Measurements from ENCODE around the gene PCSK6.

The PCSK6 gene

DNA sequence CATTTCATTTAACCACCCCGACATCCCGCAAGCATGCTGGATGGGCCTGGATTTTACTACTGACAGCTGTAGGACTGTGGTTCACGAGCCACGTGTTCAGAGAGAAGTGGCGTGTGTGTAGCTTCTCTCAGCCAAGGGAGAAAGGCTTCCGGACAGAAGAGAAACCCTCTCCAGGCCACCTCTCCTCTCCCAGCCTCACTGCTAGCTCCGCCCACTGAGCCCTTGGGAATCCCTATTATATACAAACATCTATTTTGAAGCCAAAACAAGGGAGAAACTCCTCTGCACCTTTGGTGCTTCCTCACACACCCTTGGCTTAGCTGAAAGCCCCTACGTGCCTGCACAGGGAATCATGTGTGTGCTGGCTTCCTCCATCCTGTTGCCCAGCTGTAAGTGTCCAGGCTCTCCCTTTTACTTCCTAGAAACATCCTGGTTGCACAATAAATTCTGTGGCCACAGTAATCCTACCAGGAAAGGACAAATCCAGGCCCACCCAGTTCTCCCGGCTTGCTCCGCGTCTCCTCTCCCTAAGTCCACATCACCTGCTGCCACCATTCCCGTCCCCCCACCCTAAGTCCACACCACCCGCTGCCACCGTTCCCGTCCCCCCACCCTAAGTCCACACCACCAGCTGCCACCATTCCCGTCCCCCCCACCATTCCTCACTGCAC lies 30.5 kb downstream of the PCSK6 start:
- no peak for TF ChIP-seq GATA2 (IDR thresholded peaks at IDR 0.05; ENCODE audit: low read depth, low read length)
- no peak for TF ChIP-seq GATA3 (IDR thresholded peaks at IDR 0.05; ENCODE audit: low read depth, low read length)

DNA sequence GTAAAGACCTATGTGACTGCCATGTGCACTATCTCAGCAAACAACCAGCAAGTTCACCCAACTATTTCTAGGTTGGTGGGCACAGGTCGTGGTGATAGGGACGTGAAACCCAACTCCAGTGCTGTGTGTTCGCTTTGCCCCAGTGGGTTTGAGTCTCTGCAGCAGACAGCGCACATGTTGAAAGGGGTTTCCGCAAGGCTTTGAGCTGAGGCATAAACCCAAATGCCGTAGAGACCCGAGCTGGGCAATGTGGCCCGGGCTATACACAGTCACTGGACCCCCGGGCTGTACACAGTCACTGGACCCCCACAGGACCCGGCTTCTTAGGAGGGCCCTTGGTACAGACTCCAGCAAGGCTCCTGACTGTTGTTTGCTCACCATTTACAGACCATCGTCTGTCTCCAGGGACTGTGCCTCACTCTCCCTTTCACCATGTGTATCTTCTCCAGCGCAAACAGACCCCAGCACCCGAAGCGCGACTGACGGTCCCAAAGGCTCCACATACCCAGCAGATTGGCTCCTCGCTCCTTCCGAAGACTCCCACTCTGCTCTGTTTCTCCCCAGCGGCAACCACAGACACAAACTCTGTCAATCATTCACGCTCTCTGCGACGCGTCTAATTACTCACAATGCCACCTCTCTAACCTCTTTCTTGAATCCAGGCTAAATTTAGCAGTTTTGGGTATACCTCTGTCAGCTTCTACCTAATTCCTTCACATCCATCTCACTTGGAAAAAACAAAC lies 31.2 kb downstream of the PCSK6 start:
- TF ChIP-seq GATA3 (IDR thresholded peaks at IDR 0.05; ENCODE audit: low read depth, low read length) (no peak), GATA2 (IDR thresholded peaks at IDR 0.05; ENCODE audit: low read depth, low read length) (no peak)

DNA sequence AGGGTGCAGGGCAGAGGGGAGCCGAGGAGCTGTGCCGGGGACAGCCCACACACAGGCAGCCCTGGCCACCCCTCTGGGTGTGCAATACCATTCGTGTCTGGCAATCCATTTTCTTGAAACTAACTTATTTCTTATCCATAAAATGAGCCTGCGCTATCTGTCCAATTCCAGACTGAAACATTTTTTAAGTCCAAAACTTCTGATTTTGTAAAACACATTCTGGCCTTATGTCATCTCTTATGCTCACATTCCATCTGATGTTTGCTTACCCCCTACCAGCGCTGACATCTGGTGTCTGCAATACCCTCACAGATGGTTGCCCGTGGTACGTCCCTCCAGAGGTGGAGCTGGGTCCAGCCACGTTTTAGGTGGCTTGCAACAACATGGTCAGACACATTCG lies 31.8 kb downstream of the PCSK6 start:
- TF ChIP-seq GATA3 (IDR thresholded peaks at IDR 0.05; ENCODE audit: low read depth, low read length) = no peak
- TF ChIP-seq GATA2 (IDR thresholded peaks at IDR 0.05; ENCODE audit: low read depth, low read length) = no peak

DNA sequence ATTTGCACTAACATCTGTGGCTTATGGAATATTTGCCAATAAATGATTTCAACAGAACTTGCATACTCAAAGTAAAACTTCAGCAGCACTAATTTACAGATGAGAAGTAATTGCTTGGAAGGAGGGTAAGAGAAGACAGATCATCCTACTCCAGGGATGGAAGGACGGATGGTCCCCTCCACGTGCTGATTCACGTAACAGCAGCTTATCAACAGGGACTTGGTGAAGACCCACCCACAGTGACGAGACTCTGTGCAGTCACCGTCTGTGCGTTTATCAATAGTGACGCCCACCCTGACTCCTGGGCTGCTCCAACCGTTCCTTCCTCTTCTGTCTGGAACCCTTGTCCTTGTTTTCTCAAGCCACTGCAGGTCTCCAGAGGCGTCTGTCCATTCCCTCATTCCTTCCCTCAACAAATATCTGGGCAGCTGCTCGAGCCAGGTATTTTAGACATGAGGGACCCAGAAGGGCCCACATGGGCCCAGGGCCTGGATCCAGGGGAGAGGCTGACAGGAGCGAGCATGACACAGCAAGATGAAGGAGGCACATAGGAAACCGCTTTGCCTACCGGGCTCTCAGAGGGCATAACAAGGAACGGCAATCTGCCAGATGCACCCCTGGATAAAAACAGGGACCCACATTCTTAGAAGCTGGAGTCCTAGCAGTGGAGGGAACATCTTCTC lies 33.3 kb downstream of the PCSK6 start:
- no peak for TF ChIP-seq GATA2 (IDR thresholded peaks at IDR 0.05; ENCODE audit: low read depth, low read length)
- no peak for TF ChIP-seq GATA3 (IDR thresholded peaks at IDR 0.05; ENCODE audit: low read depth, low read length)

DNA sequence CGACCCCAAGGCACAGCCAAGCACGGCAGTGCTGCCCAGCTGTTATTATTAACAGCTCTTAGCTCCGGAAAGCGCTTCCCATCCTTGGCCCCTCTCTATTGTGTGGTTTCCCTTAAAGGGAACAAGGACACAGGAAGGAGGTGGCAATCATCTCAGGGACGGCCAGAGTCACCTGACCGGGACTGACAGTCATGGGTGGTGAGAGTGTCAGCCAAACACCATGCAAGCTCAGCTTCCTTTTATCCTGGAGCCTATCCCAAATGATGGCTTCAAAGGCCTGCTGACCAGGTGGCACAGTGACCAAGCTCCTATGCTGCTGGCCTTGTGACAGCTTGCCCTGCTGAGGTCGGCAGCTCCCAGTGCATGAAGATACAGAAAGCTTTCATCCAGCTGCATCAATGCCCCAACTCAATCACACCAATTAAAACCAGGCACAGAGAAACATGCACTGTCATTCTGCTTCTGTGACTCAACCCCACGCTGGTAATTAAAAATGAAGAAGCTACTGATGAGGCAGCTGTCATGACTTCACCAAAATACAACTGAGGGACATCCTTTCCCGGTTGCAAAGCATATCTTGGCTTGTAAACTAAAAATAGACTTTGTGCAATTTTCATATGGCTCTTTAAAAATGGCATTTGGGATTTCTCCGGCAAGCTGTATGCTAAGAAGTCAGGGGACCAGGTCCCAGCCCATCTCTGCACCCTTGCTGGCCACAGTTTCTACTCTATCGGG lies 34.0 kb downstream of the PCSK6 start:
- TF ChIP-seq GATA2 (IDR thresholded peaks at IDR 0.05; ENCODE audit: low read depth, low read length) (no peak), GATA3 (IDR thresholded peaks at IDR 0.05; ENCODE audit: low read depth, low read length) (no peak)

DNA sequence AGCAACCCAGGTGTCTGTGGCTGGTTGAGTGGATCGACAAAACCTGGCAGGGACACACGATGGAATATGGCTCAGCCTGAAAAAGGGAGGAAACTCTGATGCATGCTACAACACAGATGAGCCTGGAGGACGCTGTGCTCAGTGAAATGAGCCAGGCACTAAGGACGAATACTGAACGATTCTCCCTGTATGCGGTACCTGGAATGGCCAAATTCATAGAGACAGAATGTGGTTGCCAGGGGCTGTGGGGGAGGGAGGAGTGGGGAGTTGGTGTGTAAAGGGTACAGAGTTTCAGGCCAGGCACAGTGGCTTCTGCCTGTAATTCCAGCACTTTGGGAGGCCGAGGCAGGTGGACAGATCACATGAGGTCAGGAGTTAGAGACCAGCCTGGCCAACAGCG lies 35.1 kb downstream of the PCSK6 start:
- no peak for TF ChIP-seq GATA3 (IDR thresholded peaks at IDR 0.05; ENCODE audit: low read depth, low read length)
- TF ChIP-seq GATA2 (IDR thresholded peaks at IDR 0.05; ENCODE audit: low read depth, low read length) = no peak

DNA sequence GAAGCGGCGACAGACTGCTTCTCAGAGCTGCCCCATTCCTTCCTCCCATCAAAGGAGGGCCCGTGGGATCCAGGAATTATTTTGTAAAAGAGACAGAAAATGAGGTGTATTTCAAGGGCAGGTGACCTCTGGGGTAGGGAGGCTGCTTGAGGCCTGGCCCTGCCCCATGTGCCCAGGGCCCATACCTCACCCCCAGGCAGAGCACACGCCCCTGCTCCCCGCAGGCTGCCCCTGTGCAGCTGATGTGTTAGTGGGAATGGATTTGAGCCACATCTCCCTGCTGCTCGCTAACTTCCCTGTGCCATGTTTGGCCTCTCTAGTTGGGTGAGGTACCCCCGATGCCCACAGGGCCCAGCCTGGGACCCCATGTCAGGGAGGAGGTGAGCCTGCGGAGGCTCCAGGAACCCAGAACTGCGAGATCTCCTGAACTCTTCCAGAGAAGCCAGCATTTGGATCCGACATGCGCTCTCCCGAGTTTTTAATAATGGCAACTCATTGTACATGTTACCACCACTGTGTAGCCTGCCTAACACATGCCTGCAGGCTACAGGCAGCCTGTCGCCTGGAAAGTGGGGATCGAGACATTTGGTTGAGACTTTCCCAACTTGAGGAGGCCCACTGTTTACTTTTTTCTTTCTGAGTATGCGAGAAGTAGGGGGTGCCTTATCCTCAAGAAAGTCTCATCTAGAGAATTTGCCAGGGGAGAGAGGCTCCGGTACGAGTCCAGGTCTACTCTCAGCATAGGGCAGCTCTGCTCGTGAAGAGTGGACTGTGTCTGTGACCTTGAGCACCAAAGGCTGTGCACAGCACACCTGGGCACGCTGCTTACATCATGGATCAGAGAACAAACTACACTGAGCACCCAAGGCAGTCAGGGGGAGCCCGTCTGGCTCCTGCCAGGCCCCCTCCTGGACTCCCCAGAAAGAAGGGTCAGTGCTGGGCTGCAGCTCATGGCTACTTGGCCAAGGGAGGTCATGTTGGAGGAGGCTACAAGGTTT lies 36.1 kb downstream of the PCSK6 start:
- TF ChIP-seq GATA2 (IDR thresholded peaks at IDR 0.05; ENCODE audit: low read depth, low read length) (no peak), GATA3 (IDR thresholded peaks at IDR 0.05; ENCODE audit: low read depth, low read length) (no peak)

DNA sequence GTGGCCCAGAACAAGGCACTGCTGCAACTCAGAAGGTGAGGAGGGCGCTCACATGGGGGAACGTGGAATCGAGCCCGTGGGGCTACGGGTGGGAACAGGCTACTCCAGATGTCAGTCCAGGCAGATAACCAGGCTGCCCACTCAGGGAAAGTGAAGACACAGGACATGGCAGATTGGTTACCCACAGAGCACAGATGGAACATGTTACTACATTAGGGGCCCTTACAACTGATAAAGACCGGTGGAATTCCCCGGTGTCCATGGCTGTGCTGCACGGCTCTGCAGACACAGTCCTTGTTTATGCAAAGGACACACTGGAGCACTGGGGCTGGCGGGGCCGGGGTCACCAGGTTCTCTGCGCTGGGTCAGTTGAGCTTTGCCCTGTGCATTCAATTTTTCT lies 36.9 kb downstream of the PCSK6 start:
- TF ChIP-seq GATA3 (IDR thresholded peaks at IDR 0.05; ENCODE audit: low read depth, low read length) (no peak), GATA2 (IDR thresholded peaks at IDR 0.05; ENCODE audit: low read depth, low read length) (peak; percentile 55)

DNA sequence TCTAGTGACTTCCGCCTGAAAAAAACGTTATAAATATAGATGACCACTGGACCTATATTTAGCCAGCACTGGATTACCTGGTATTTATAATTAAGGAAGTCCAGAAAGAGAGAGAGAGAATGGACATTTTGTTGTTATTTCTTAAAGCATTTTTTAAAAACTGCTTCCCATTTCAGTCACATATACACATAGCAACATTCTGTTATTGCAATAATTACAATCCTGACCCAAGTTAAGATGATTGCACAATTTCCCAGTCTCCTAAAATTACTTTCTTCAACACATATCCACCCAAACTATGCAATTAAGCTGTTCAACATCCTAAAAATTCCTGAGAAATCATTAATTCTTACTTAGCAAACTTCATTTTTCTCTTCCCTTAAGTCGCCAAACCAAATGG lies 37.7 kb downstream of the PCSK6 start:
- TF ChIP-seq GATA2 (IDR thresholded peaks at IDR 0.05; ENCODE audit: low read depth, low read length) = no peak

DNA sequence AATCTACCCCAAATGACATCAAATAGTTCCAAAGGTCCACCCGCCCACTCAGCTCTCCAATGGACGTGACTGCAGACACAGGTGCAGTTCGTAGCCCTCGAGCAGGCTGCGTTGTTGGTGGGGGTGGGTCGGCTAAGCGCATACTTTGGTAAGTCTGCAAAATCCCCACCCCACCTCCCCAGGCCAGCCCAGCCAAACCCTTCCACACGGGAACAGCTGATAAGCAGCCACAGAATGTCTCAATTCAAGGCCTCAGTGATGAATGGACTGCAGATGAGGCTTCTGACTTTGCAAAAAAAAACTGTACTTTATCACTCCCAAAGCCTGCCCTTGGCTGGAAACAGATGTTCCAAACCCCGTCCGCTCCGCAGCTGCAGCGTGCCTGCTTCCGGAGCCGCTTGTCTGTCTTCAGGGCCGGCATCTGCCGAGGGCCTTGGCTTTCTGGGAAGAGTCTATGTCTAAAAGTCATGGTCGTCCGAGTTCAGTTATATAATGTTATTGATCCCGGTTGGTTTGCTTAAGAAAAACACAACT lies 38.2 kb downstream of the PCSK6 start:
- no peak for TF ChIP-seq GATA3 (IDR thresholded peaks at IDR 0.05; ENCODE audit: low read depth, low read length)
- TF ChIP-seq GATA2 (IDR thresholded peaks at IDR 0.05; ENCODE audit: low read depth, low read length) = peak; percentile 52

DNA sequence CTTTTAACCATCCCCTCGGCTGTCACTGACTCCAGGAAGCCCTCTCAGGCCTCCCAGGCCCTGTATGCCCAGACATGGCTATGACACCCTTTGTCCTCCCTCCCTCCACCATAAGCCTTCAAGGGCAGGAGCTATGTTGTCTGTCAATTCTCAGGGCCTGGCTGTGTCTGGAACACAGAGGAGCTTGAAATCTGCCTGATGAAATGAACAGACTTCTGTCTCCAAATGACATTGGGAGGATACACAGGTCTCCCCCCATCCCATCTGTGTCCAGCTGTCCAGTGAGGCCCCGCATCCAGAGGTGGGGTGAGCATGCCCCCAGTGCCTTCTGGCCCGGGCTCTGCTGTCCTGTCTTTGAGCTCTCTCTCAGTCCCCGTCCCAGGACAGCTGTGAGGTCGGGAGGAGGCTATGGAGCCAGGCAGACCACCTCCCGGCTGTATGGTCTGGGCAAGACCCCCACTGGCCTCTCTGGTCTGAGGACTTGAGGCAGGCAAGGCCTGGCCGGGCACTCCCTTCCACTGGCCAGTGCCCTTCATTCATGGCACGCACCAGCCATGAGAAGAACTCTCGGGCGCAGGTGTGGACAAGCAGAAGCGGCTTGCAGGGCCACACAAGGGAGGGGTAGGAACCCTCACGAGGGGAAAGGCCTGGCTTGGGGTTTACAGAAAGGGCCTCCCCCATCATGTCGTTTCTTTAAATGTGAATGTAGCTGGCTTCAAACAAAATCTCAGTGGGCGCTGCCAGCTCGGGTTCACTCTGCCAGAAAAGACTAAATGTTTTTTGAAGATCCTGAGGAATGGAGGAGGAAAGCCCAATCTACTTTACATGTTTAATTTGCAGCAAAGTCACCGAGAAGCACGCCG lies 38.9 kb downstream of the PCSK6 start:
- no peak for TF ChIP-seq GATA2 (IDR thresholded peaks at IDR 0.05; ENCODE audit: low read depth, low read length)
- no peak for TF ChIP-seq GATA3 (IDR thresholded peaks at IDR 0.05; ENCODE audit: low read depth, low read length)
